ENCODE data around the gene CRIM1. TPM values are rescaled to one million over a fixed set of nuclear protein-coding genes. Genes with fewer than 3 reads are reported as not detected.

The CRIM1 gene
- polyA plus RNA-seq, 12 donors = 18.3 to 57.3 (median 22.6) TPM; not detected in 1

GRCh38 chr2:36549165-36549574, 193.6 kb downstream of the CRIM1 start:
- no peak for DNase-seq

- DNase-seq = no peak
Measured at GRCh38 chr2:36550006-36550405, 194.4 kb downstream of the CRIM1 start.

GRCh38 chr2:36553683-36554082, 198.1 kb downstream of the CRIM1 start:
- no peak for DNase-seq

DNA sequence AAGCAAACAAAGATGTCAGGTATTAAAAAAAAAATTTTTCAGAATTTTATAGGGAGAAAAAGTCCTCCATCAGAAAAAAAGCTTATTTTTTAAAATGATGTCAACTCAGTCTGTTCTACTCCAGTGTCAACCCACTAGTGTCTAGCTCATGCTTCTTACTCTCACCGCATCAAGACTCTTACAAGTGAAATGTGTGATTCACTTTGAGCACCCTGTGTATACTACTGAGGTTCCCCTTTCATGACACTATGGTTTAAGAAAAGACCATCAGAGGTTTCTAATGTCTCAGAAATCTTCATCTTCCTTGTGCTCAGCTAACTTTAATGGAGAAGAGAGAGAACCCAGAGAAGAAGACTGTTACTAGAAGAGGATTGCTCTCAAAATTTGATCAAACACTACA, 199.0 kb downstream of the CRIM1 start:
- DNase-seq = no peak

GRCh38 chr2:36555789-36556188, 200.2 kb downstream of the CRIM1 start:
- no peak for DNase-seq

DNA sequence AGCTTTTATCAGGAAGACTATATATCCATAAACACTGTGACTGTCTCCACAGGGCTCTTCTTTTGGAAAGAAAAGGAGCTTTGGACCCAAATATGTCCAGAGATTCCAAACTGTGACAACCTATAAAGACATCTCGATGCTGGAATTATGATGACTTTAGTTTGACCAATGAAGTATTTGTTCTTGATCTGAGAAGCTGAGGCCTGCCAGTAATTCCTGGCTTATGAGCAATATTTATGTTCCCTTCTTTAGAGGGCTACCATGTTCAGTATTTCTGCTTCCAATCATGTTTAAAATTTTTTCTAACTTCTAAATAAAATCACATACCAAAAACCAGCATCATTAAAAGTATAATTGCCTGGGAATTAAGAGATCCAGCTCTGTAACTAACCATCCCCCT, 201.3 kb downstream of the CRIM1 start:
- no peak for DNase-seq

- no peak for DNase-seq
Measured at GRCh38 chr2:36559221-36559942, 203.8 kb downstream of the CRIM1 start.

DNA sequence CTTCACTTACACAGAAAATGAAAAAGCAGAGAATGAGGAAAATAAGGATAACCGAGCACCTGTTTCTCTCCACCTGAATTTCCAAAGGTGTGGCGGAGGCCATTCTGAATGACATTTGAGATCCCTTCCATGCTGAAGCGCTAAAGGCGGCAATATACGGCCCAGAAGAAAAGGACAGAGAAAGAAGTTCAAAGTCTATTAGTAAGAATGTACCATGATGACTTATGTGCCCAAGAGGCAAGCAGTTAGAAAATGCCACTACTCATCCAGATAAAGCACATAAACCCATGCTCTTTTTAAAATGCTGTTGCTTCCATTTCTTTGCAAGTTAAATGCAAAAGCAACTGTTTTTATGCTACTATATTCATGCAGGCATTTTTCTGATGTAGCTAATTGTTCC, 205.1 kb downstream of the CRIM1 start:
- DNase-seq = no peak

DNA sequence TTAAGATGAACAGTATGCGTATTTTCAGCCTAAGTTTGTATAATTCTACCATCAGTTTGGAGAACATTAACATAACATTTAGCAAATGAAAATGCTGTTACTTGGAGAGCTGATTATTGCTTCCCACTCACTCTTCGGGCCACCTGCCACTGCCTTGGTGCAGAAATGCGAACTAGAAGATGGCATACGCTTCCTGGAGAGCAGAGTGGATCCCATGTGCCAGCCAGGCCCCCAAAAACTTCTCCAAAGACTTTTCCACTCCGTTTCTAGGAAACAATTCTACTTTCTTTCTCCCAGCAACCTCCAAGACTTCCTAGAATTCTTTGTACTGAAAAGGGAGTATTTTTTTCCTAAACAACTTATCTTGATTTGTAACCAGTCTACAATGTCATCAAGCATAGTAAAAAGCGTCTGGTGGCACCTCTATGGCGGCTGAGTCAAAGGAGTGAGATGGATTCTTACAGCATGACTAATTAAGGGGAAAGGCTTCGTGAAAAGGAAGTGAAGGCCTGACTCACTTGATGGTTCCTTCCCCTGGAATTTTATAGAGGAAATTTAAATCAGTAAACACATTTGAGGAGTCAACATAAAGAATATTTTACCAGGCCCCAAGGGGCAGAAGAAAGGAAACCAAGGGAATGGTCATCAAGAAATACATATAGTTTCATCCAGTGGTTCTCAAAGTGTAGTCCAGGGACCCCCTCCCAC, 205.8 kb downstream of the CRIM1 start:
- no peak for DNase-seq

DNA sequence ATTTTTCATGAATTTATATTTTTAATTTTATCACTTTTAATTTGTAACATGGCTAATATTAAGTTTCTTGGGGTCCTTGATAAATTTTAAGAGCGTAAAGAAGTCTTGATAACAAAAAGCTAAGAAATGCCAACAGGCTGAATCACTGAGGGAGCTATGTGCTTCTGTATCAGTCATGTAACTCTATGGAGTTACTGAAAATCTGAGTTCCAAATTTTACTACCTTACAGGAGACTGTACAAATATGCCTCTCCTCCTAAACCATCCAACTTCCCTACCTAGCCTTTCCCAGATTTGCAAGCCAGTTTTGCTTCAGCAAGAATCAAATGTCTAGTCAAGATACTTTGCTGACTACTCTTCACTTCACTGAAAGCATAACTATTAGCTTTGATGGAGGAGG, 206.7 kb downstream of the CRIM1 start:
- DNase-seq = no peak

- no peak for DNase-seq
Measured at GRCh38 chr2:36562973-36563532, 207.5 kb downstream of the CRIM1 start.

GRCh38 chr2:36564377-36564930, 208.9 kb downstream of the CRIM1 start:
- DNase-seq = no peak

GRCh38 chr2:36565712-36566111, 210.1 kb downstream of the CRIM1 start:
- DNase-seq = no peak

GRCh38 chr2:36566887-36567286, 211.3 kb downstream of the CRIM1 start:
- DNase-seq = no peak

GRCh38 chr2:36567711-36568408, 212.3 kb downstream of the CRIM1 start:
- no peak for DNase-seq

GRCh38 chr2:36568516-36569246, 213.1 kb downstream of the CRIM1 start:
- DNase-seq = no peak

- no peak for DNase-seq
Measured at GRCh38 chr2:36569267-36569856, 213.8 kb downstream of the CRIM1 start.

DNA sequence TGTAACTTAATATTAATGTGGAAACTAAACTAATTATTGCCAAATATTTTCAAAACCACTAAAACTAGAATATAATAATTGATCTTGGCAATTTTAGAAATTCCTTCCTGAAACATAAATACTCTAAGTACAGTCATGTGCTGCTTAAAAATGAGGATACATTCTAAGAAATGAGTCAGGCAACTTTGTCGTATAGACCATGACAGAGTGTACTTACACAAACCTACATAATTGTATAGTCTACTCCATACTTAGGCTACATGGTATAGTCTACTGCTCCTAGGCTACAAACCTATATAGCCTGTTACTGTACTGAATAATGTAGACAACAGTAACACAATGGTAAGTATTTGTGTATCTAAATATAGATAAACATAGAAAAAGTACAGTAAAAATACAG, 214.8 kb downstream of the CRIM1 start:
- DNase-seq = no peak

- no peak for DNase-seq
Measured at GRCh38 chr2:36572054-36572718, 216.6 kb downstream of the CRIM1 start.

GRCh38 chr2:36572719-36573059, 217.1 kb downstream of the CRIM1 start:
- DNase-seq = no peak

DNA sequence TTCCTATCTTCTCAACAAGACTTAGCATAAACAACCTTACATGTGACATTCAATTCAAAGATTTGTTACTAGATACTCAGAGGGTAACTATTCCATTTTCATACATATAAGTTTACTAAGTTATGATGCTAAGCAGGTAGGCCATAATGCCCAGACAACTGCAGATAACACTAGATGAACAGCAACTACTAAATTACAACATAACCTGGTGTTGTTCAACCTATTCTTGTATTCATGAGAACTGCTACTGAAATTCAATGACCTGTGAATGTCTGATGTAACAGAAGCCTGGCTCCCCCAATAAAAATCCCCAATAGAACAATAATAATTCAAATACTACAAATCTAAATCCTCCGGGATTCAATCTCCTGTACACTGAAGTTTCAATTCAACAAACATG, 217.6 kb downstream of the CRIM1 start:
- no peak for DNase-seq

Data from muscle of arm (tissue), 12 donors.